ENCODE data around the gene RAB8A.

GRCh38 chr19:16164222-16164890 is 52.7 kb downstream of the RAB8A start:
- TF ChIP-seq CTCF (conservative IDR thresholded peaks at IDR 0.05; ENCODE audit: low read depth, low read length): no peak
- no peak for TF ChIP-seq EZH2 (IDR thresholded peaks at IDR 0.05; ENCODE audit: borderline replicate concordance, low read depth, low read length, poor library complexity, severe bottlenecking)

Measured in A673 (cell line).